ENCODE measurements around the gene BAG5.
"Not testable (repeated sequence)": the region's sequence is repeated elsewhere in the genome, so short reads cannot be mapped to it uniquely, and the experiment has no call there.

Gene BAG5

GRCh38 chr14:103519837-103520212, 42.6 kb downstream of the BAG5 start:
- Mint-ChIP-seq H3K4me3 (peak overlapping the region; percentile 68), H3K4me1 (ENCODE audit: low read depth) (peaks cover 9% of the 10 kb centered on the region), H3K27me3 (no peaks in the 10 kb centered on the region), H3K9me3 (ENCODE audit: low read depth) (no peaks in the 10 kb centered on the region), H3K27ac (peak overlapping the region; percentile 66), H3K36me3 (no peaks in the 10 kb centered on the region)

DNA sequence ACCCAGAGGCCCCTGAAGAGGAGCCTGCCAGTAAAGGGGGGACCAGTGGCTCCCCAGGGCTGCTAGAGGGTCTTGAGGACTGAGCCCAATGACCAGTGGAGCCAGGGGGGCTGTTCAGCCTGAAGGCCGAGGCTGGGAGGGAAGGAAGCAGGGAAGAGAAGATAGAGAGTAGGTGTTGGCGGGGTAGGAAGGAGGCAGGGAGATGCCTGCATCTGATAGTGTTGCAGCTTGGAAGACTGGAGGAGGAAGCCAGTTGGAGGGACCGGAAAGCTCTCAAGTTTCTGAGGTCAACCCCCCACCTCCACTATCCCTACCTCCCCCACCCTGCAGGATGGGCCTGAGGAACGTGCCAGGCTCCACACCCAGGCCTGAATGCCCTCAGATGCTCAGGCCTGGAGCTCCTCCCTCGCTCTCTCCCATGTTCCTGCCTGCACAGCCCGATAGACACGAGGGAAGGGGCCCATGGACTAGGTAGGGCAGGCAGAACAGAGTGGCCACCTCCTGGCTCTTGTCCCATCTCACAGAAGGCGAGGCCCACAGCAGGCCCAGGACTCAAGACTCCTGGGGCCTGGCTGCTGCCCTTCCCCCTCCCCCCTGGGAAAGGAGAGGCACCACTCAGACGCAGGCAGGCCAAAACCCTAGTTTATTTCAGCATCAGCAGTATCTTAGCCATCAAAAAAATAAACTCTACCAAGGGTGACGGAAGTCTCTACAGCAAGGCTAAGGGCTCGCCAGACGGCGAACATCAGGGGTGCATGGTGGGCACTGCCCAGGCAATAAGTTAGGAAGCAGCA, 43.2 kb downstream of the BAG5 start:
- H3K27ac Mint-ChIP-seq: no peak overlapping the region
- peaks cover 9% of the 10 kb centered on the region for H3K4me1 Mint-ChIP-seq (ENCODE audit: low read depth)
- no peaks in the 10 kb centered on the region for H3K36me3 Mint-ChIP-seq
- H3K9me3 Mint-ChIP-seq (ENCODE audit: low read depth): no peaks in the 10 kb centered on the region
- H3K27me3 Mint-ChIP-seq: no peaks in the 10 kb centered on the region
- H3K4me3 Mint-ChIP-seq: peak overlapping the region; percentile 17

GRCh38 chr14:103518422-103519042, 43.9 kb downstream of the BAG5 start:
- no peaks in the 10 kb centered on the region for H3K27me3 Mint-ChIP-seq
- no peaks in the 10 kb centered on the region for H3K36me3 Mint-ChIP-seq
- no peak overlapping the region for H3K4me3 Mint-ChIP-seq
- no peak overlapping the region for H3K27ac Mint-ChIP-seq
- no peaks in the 10 kb centered on the region for H3K9me3 Mint-ChIP-seq (ENCODE audit: low read depth)
- H3K4me1 Mint-ChIP-seq (ENCODE audit: low read depth): peaks cover 9% of the 10 kb centered on the region

- no peak overlapping the region for H3K27ac Mint-ChIP-seq
- H3K9me3 Mint-ChIP-seq (ENCODE audit: low read depth): no peaks in the 10 kb centered on the region
- H3K4me1 Mint-ChIP-seq (ENCODE audit: low read depth): peaks cover 9% of the 10 kb centered on the region
- H3K4me3 Mint-ChIP-seq: no peak overlapping the region
- no peaks in the 10 kb centered on the region for H3K36me3 Mint-ChIP-seq
- H3K27me3 Mint-ChIP-seq: no peaks in the 10 kb centered on the region
Measured at GRCh38 chr14:103517721-103518421, 44.6 kb downstream of the BAG5 start.

- Mint-ChIP-seq H3K27me3 (no peaks in the 10 kb centered on the region), H3K27ac (no peak overlapping the region), H3K4me3 (no peak overlapping the region), H3K9me3 (ENCODE audit: low read depth) (no peaks in the 10 kb centered on the region), H3K36me3 (no peaks in the 10 kb centered on the region), H3K4me1 (ENCODE audit: low read depth) (peaks cover 9% of the 10 kb centered on the region)
Measured at GRCh38 chr14:103517174-103517566, 45.3 kb downstream of the BAG5 start.

DNA sequence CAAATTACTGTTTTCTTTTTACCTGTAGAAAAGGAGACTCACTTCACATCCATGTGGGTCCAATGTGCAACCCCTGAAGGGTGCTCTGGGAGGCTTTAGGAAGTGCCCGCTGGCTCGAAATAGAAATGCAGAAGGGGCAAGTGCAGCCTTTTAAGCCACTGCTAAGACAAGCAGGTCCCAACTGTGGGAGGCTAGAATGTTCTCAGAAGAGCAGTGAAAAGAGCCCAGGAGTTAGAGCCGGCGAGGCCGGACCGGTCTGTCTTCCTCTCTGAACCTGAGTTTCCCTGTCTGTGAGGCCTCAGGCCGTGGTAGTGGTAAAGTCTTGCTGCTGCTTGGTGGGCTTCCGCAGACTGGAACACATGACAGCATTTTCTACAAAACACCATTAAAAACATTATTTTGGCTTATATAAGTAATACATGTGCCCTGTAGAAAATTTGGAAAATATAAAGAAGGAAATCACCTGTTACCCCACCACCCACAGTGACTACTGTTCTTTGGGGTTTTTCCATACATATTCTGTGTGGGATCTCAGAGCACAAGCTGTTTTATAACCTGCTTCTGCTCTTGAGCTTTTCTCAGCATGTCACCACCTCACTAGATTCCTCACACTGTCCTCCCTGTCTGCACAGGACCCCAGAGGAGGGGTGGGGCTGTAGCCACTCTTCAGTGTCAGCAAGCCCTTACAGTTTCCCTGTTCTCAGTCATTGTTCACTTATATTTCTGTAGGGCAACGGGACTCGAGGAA, 45.9 kb downstream of the BAG5 start:
- Mint-ChIP-seq H3K9me3 (ENCODE audit: low read depth) (no peaks in the 10 kb centered on the region), H3K36me3 (no peaks in the 10 kb centered on the region), H3K27me3 (no peaks in the 10 kb centered on the region), H3K4me1 (ENCODE audit: low read depth) (peaks cover 9% of the 10 kb centered on the region), H3K27ac (no peak overlapping the region), H3K4me3 (no peak overlapping the region)

DNA sequence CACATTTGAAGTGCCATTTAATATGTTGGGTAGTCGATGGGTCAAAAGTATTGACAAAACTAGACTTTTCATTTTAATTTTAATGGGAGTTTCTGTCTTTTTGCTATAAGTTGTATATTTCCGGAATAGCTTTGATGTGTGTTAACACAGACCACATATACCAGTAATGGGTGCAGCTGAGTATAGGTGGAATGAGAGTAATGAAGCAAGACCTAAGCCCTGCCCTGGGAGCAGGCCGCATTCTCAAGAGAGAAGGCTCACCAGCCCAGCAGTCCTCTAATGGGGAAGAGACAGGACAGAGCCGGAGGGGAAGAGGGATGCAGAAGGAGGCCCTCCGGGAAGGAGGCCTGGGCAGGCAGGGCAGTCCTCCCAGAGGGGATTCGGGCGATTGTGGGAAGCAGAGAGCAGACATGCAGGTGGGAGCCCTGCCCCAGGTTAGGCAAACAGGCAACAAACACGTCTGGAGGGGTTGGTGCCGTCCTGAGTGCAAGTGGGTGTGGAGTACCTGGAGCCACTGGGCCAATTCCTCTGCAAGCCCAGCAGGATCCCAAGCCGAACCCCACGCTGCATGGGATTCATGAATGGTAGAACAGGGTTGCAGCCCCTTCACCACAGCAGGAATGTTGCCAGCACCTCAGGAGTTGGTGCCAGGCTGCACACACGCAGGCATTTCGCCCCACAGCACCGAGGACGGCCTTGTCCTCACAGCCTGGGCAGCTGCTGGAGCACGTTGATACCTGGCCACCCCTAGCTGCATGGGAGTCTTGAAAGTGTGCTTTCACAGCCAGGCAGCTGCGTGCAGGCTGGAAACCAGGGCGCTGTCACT, 47.6 kb downstream of the BAG5 start:
- no peaks in the 10 kb centered on the region for H3K27me3 Mint-ChIP-seq
- peaks cover 7% of the 10 kb centered on the region for H3K4me1 Mint-ChIP-seq (ENCODE audit: low read depth)
- no peaks in the 10 kb centered on the region for H3K9me3 Mint-ChIP-seq (ENCODE audit: low read depth)
- H3K27ac Mint-ChIP-seq: no peak overlapping the region
- H3K4me3 Mint-ChIP-seq: no peak overlapping the region
- no peaks in the 10 kb centered on the region for H3K36me3 Mint-ChIP-seq

DNA sequence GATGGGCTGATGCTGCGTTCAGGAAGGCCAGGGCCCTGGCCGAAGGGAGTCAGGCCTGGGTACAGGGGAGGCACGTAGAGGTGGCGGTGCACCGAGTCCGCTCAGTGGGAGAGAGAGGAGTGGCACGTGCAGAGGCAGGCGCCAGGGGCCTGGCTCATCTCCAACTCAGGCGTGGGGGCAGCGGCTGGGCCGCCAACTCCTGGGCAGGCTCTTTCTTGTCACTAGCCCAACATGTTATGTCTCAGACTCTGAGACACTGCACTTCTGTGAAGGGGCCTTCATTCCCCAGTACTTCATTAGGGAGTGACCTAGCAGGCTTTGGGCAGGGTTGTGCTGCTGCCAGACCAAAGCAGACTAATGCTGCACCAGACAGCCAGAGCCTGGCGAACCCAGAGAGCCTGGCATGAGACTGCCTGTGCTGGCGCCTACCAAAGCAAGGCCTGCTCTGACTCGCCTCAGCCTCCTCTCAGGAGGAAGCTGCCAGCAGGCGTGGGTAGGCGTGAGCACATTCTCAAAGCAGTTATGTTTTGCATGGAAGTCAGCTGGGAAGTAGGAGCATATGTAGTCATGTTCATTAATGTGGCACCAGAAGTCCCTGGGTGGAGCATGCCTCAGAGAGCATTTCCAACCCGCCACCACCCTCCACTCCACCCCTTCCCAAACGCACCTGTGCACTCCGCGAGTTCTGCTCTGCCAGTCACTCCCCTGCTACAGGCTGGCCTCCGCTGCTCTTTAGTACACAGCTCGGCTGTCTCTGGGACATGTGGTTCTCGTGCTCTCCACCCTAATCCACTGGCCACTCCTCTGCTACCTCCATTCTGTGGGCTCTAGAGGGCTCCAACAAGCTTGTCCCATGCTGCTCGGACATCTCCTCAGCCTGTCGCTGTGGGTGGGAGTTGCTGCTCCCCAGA, 49.5 kb downstream of the BAG5 start:
- no peaks in the 10 kb centered on the region for H3K4me1 Mint-ChIP-seq (ENCODE audit: low read depth)
- no peaks in the 10 kb centered on the region for H3K27me3 Mint-ChIP-seq
- no peak overlapping the region for H3K27ac Mint-ChIP-seq
- H3K9me3 Mint-ChIP-seq (ENCODE audit: low read depth): no peaks in the 10 kb centered on the region
- no peak overlapping the region for H3K4me3 Mint-ChIP-seq
- no peaks in the 10 kb centered on the region for H3K36me3 Mint-ChIP-seq

DNA sequence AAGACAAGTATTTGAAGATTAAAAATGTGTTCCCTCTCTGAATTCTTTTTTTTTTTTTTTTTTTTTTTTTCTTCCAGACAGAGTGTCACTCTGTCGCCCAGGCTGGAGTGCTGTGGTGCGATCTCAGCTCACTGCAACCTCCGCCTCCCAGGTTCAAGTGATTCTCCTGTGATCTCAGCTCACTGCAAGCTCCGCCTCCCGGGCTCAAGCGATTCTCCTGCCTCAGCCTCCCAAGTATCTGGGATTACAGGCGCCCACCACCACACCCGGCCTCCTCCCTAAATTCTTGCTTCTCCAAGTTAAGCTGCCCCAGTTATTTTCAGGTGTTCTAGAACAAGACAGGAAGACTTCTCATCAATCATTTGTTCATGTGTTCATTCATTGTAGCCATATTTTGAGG, 50.3 kb downstream of the BAG5 start:
- not testable (repeated sequence) for H3K4me1 Mint-ChIP-seq (ENCODE audit: low read depth); H3K4me3 Mint-ChIP-seq; H3K27ac Mint-ChIP-seq; H3K27me3 Mint-ChIP-seq; H3K9me3 Mint-ChIP-seq (ENCODE audit: low read depth); H3K36me3 Mint-ChIP-seq

- no peak overlapping the region for H3K4me3 Mint-ChIP-seq
- no peaks in the 10 kb centered on the region for H3K27me3 Mint-ChIP-seq
- no peaks in the 10 kb centered on the region for H3K4me1 Mint-ChIP-seq (ENCODE audit: low read depth)
- H3K36me3 Mint-ChIP-seq: no peaks in the 10 kb centered on the region
- no peaks in the 10 kb centered on the region for H3K9me3 Mint-ChIP-seq (ENCODE audit: low read depth)
- no peak overlapping the region for H3K27ac Mint-ChIP-seq
Measured at GRCh38 chr14:103510724-103511693, 51.4 kb downstream of the BAG5 start.

DNA sequence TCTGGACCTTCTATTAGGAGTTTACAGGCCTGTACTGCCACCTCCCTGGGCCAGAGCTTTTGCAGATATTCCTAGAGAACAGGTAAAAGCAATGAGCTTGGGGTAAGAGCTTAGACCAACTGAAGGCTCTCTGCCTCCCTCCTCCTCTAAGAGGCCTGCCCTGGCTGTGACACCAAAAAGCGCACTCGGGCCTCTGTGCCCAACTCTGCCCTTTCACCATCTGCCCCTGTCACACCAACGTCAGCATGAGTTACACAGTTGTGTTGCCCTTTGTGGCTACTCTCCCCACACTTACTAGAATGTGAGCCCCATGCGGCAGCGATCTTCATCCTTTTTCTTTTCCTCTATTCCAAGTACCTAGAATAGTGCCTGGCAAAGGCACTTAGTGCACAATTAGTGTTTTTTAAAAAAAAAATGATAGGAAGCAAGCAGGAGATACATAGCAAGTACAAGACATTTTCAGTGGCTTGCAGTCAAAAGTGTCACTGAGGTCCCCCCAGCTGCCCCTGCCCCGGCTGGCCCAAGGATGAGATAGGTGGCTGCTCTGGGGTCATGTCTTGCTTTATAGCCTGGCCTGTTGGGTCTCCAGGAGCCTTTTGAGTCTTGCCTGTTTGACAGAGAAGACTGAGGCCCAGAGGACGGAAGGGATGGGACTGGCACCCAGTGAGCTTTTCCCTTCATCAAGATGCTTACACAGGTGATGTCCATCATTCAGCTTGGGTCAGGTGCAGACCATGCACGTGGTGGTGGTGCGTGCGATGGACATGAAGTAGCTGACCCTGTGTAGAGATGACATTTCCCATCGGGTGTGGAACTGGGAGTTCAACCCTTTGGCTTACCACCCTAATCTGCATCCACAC, 52.4 kb downstream of the BAG5 start:
- H3K36me3 Mint-ChIP-seq: peaks cover 2% of the 10 kb centered on the region
- no peaks in the 10 kb centered on the region for H3K27me3 Mint-ChIP-seq
- H3K4me1 Mint-ChIP-seq (ENCODE audit: low read depth): no peaks in the 10 kb centered on the region
- H3K9me3 Mint-ChIP-seq (ENCODE audit: low read depth): no peaks in the 10 kb centered on the region
- no peak overlapping the region for H3K4me3 Mint-ChIP-seq
- no peak overlapping the region for H3K27ac Mint-ChIP-seq

Data from activated naive CD8-positive, alpha-beta T cell (primary cell).